ENCODE results near the gene EHD2.

The EHD2 gene

DNA sequence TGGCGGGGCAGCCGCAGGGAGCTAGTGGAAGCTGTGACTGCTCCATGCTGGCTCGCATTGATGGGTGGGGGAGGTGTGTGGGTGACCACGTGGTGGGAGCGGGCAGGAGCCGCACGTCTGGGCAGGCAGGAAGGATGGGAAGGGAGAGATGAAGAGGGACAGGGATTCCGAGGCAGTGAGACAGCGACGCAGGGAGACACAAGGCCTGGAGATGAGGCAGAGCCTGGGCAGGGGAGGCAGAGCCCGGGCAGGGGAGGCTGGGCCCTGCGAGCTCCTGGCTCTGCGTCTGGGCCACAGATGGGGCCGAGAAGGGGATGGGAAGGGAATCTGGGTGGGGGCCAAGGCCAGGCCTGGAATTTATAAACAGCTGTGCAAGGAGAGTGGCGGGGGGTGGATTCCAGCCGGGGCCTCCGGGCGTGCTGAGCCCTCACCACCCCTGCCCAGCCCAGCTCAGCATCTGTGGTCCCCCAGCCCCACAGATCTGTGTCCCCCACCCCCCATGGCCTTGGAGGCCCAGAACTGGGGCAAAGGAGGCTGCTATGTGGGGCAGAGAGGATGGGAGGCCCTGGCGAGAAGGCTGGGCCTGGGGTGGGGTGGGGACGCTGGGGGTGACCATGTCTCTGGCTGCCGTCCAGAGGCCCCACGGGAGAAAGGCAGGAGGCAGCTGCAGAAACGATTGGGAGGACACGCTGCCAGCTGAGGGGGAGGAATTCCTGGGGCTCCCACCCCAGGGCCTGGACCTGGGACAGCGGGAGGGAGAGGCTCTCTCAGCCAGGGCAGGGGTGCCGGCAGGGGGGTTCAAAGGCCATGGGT is 6.0 kb downstream of the EHD2 start:
- Histone ChIP-seq H4K20me1 (ENCODE audit: low read depth, low read length) (no peaks in the 10 kb centered on the region), H3K9me3 (ENCODE audit: insufficient read depth, low read length) (no peaks in the 10 kb centered on the region), H3K27ac (ENCODE audit: low read depth, low read length) (no peak overlapping the region), H3K27me3 (ENCODE audit: low read length) (no peaks in the 10 kb centered on the region), H3F3A (ENCODE audit: insufficient read depth) (no peaks in the 10 kb centered on the region), H3K4me2 (ENCODE audit: low read depth, low read length, poor library complexity, severe bottlenecking) (no peak overlapping the region), H3K9ac (ENCODE audit: low read length) (no peak overlapping the region), H3K4me3 (ENCODE audit: insufficient read depth, low read length, poor library complexity, severe bottlenecking) (no peak overlapping the region), H2AFZ (ENCODE audit: low read depth, low read length, severe bottlenecking) (no peak overlapping the region), H3K36me3 (ENCODE audit: low read length) (no peaks in the 10 kb centered on the region), H3K9me2 (replicated peaks; ENCODE audit: insufficient read depth, low read length) (no peaks in the 10 kb centered on the region), H3K79me2 (ENCODE audit: insufficient read depth, low read length) (no peaks in the 10 kb centered on the region)
- TF ChIP-seq, protein P1, sequence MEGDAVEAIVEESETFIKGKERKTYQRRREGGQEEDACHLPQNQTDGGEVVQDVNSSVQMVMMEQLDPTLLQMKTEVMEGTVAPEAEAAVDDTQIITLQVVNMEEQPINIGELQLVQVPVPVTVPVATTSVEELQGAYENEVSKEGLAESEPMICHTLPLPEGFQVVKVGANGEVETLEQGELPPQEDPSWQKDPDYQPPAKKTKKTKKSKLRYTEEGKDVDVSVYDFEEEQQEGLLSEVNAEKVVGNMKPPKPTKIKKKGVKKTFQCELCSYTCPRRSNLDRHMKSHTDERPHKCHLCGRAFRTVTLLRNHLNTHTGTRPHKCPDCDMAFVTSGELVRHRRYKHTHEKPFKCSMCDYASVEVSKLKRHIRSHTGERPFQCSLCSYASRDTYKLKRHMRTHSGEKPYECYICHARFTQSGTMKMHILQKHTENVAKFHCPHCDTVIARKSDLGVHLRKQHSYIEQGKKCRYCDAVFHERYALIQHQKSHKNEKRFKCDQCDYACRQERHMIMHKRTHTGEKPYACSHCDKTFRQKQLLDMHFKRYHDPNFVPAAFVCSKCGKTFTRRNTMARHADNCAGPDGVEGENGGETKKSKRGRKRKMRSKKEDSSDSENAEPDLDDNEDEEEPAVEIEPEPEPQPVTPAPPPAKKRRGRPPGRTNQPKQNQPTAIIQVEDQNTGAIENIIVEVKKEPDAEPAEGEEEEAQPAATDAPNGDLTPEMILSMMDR (IDR thresholded peaks at IDR 0.05; ENCODE audit: insufficient read depth, low read length, poor library complexity, severe bottlenecking) = no peak
- TF ChIP-seq EZH2phosphoT487 (conservative IDR thresholded peaks at IDR 0.05; ENCODE audit: low read length) = no peak

GRCh38 chr19:47720669-47721422 is 7.6 kb downstream of the EHD2 start:
- Histone ChIP-seq H3K79me2 (ENCODE audit: insufficient read depth, low read length) (no peaks in the 10 kb centered on the region), H3K9ac (ENCODE audit: low read length) (no peak overlapping the region)

DNA sequence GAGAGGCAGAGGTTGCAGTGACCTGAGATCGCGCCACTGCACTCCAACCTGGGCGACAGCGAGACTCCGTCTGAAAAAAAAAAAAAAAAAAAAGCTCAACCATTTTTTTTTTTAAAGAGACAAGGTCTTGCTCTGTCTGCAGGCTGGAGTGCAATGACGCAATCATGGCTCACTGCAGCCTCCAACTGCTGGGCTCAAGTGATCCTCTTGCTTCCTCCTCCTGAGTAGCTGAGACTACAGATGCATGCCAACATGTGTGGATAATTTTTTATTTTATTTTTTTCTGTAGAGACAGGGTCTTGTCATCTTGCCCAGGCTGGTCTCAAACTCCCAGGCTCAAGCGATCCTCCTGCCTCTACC is 10.3 kb downstream of the EHD2 start:
- TF ChIP-seq EZH2phosphoT487 (conservative IDR thresholded peaks at IDR 0.05; ENCODE audit: low read length) = no peak
- TF ChIP-seq, protein P1 (IDR thresholded peaks at IDR 0.05; ENCODE audit: insufficient read depth, low read length, poor library complexity, severe bottlenecking) = no peak
- Histone ChIP-seq H3K9ac (ENCODE audit: low read length) (no peak overlapping the region), H3K4me3 (ENCODE audit: insufficient read depth, low read length, poor library complexity, severe bottlenecking) (no peak overlapping the region), H4K20me1 (ENCODE audit: low read depth, low read length) (no peaks in the 10 kb centered on the region), H3K79me2 (ENCODE audit: insufficient read depth, low read length) (no peaks in the 10 kb centered on the region), H3K27ac (ENCODE audit: low read depth, low read length) (no peak overlapping the region), H3K36me3 (ENCODE audit: low read length) (no peaks in the 10 kb centered on the region), H3K4me2 (ENCODE audit: low read depth, low read length, poor library complexity, severe bottlenecking) (no peak overlapping the region), H3K27me3 (ENCODE audit: low read length) (no peaks in the 10 kb centered on the region), H3K9me3 (ENCODE audit: insufficient read depth, low read length) (no peaks in the 10 kb centered on the region), H3K9me2 (replicated peaks; ENCODE audit: insufficient read depth, low read length) (no peaks in the 10 kb centered on the region), H2AFZ (ENCODE audit: low read depth, low read length, severe bottlenecking) (no peak overlapping the region), H3F3A (ENCODE audit: insufficient read depth) (no peaks in the 10 kb centered on the region)

More at GRCh38 chr19:47720669-47721422, 7.6 kb downstream of the EHD2 start:
- H3K9me2 ChIP-seq (replicated peaks; ENCODE audit: insufficient read depth, low read length) = no peaks in the 10 kb centered on the region
- no peaks in the 10 kb centered on the region for H3F3A ChIP-seq (ENCODE audit: insufficient read depth)
- no peak overlapping the region for H3K4me3 ChIP-seq (ENCODE audit: insufficient read depth, low read length, poor library complexity, severe bottlenecking)
- no peak overlapping the region for H2AFZ ChIP-seq (ENCODE audit: low read depth, low read length, severe bottlenecking)
- TF ChIP-seq, protein P1 (IDR thresholded peaks at IDR 0.05; ENCODE audit: insufficient read depth, low read length, poor library complexity, severe bottlenecking) = no peak
- TF ChIP-seq EZH2phosphoT487 (conservative IDR thresholded peaks at IDR 0.05; ENCODE audit: low read length) = no peak
- no peaks in the 10 kb centered on the region for H3K27me3 ChIP-seq (ENCODE audit: low read length)
- no peak overlapping the region for H3K4me2 ChIP-seq (ENCODE audit: low read depth, low read length, poor library complexity, severe bottlenecking)
- no peaks in the 10 kb centered on the region for H3K9me3 ChIP-seq (ENCODE audit: insufficient read depth, low read length)
- H3K36me3 ChIP-seq (ENCODE audit: low read length) = no peaks in the 10 kb centered on the region
- no peak overlapping the region for H3K27ac ChIP-seq (ENCODE audit: low read depth, low read length)
- H4K20me1 ChIP-seq (ENCODE audit: low read depth, low read length) = no peaks in the 10 kb centered on the region

Data from SU-DHL-6 (cell line).